ENCODE data around the gene DGKZ. TPM values are rescaled to one million over a fixed set of nuclear protein-coding genes. Genes with fewer than 3 reads are reported as not detected.

Gene DGKZ
- total and polyA plus RNA-seq, 10 of the 15 experiments (the other 5 are each of a cell fraction or from before 2014, with no cell fraction given), result 0.50 to 78.4 (median 39.5) TPM

DNA sequence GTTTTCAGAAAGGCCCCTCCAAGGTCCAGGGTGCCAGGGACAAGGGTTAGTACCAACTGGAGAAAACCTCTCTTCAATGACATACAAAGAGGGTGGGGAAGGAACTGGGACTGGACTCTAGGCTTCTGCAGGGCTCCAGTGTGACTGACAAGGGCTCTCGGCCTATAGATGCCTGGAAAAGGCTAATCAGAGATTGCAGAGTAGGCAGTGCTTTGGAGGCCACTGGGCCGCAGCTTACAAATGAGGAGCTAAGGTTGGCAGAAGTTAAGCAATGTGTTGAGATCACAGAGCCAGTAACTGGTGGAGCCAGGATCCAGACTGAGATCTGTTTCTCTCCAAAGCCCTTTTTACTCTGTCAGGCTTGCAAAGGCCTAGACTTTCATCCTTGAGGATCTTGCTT is 7.4 kb upstream of the DGKZ start (continued):
- TF ChIP-seq, protein P1, sequence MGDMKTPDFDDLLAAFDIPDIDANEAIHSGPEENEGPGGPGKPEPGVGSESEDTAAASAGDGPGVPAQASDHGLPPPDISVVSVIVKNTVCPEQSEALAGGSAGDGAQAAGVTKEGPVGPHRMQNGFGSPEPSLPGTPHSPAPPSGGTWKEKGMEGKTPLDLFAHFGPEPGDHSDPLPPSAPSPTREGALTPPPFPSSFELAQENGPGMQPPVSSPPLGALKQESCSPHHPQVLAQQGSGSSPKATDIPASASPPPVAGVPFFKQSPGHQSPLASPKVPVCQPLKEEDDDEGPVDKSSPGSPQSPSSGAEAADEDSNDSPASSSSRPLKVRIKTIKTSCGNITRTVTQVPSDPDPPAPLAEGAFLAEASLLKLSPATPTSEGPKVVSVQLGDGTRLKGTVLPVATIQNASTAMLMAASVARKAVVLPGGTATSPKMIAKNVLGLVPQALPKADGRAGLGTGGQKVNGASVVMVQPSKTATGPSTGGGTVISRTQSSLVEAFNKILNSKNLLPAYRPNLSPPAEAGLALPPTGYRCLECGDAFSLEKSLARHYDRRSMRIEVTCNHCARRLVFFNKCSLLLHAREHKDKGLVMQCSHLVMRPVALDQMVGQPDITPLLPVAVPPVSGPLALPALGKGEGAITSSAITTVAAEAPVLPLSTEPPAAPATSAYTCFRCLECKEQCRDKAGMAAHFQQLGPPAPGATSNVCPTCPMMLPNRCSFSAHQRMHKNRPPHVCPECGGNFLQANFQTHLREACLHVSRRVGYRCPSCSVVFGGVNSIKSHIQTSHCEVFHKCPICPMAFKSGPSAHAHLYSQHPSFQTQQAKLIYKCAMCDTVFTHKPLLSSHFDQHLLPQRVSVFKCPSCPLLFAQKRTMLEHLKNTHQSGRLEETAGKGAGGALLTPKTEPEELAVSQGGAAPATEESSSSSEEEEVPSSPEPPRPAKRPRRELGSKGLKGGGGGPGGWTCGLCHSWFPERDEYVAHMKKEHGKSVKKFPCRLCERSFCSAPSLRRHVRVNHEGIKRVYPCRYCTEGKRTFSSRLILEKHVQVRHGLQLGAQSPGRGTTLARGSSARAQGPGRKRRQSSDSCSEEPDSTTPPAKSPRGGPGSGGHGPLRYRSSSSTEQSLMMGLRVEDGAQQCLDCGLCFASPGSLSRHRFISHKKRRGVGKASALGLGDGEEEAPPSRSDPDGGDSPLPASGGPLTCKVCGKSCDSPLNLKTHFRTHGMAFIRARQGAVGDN (IDR thresholded peaks at IDR 0.05), result no peak
- TF ChIP-seq GATAD2B (conservative IDR thresholded peaks at IDR 0.05; ENCODE audit: low read depth) (no peak), TCF7 (IDR thresholded peaks at IDR 0.05; ENCODE audit: borderline replicate concordance) (no peak), TCF12 (IDR thresholded peaks at IDR 0.05; ENCODE audit: low read depth, low read length) (no peak)

DNA sequence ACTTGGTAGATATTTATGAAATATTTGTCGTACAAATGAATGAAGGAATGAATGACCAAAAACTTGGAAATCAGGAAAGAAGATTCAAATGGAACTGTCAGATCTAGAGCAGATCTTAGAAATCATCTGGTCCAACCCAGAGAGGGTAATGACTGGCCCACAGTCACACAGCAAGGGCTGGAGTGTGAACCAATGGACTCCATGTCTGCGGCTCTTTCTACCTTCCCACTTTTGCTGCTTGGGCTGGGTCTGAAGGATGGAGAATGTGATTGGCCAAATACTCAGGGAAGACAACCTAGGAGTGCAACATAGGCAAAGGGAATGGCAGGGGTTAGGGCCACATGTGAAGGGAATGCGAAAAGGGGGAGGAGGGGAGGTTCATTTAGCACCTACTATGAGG is 5.8 kb upstream of the DGKZ start:
- no TSS peak for BruUV-seq (replicated peaks)
- POLR2A ChIA-PET, result no interaction called here
- in situ Hi-C loops (cut with MboI), result no loop called here

More for the DNA sequence above, 5.8 kb upstream of the DGKZ start:
- no peak overlapping the region for H3K4me3 ChIP-seq
- no peaks in the 10 kb centered on the region for H3K9me3 ChIP-seq (replicated peaks; ENCODE audit: control insufficient read depth, insufficient read depth, low read length)
- 45% methylated on average over 3 of the region's 3 CpGs for WGBS (ENCODE audit: insufficient coverage, insufficient replicate concordance, low lambda C conversion rate, missing lambda C conversion rate)
- no peaks in the 10 kb centered on the region; the same call in 1 of the 2 replicates for H3K79me2 ChIP-seq (ENCODE audit: control insufficient read depth, insufficient read depth, low read length)
- H3K27me3 ChIP-seq (replicated peaks in 1 of 2; ENCODE audit: control insufficient read depth in 2 of 2, insufficient read depth in 2 of 2, low read length in 1 of 2), result no peaks in the 10 kb centered on the region; a peak in 2 of 4 replicates
- H3K36me3 ChIP-seq (ENCODE audit: control insufficient read depth in 2 of 2, insufficient read depth in 2 of 2, low read length in 1 of 2), result no peaks in the 10 kb centered on the region
- H3K9ac ChIP-seq (ENCODE audit: control insufficient read depth, insufficient read depth, low read length), result no peak overlapping the region
- no peak for TF ChIP-seq BMI1 (IDR thresholded peaks at IDR 0.05; ENCODE audit: borderline replicate concordance)
- TF ChIP-seq STAT1 (conservative IDR thresholded peaks at IDR 0.05), result no peak
- no peak for TF ChIP-seq HDAC6 (IDR thresholded peaks at IDR 0.05; ENCODE audit: unreplicated experiment)
- no peak for TF ChIP-seq SREBF2 (IDR thresholded peaks at IDR 0.05; ENCODE audit: low read length)
- no peak overlapping the region for H2AFZ ChIP-seq (ENCODE audit: control insufficient read depth, low read depth, low read length)
- ChIA-PET CTCF (interaction anchor here (0.9 to 2.3 kb wide), 3 partner anchors 10 to 103 kb away, joined by 3 to 6 read pairs (median 5); no protein-coding TSS in a partner anchor), RAD21 (ENCODE audit: unreplicated experiment) (no interaction called here), SMC1A (ENCODE audit: uncharacterized antibody, unreplicated experiment) (interaction anchor here (1.3 kb wide), 1 partner anchor 20 kb away, joined by 3 read pairs; no protein-coding TSS in a partner anchor)
- DNase-seq (ENCODE audit: low read depth, low spot score), result no peak
- H3K4me2 ChIP-seq (ENCODE audit: control insufficient read depth, insufficient read depth), result no peak overlapping the region
- H4K20me1 ChIP-seq (ENCODE audit: control insufficient read depth, insufficient read depth), result no peaks in the 10 kb centered on the region
- H3K27ac ChIP-seq (ENCODE audit: control insufficient read depth, insufficient read depth), result no peak overlapping the region
- intact Hi-C loops (cut with micrococcal nuclease; ENCODE audit: unreplicated experiment), result loop anchor here (10.0 kb wide), 1 partner anchor 217 kb away; the partner anchor contains the start of gene PHF21A
- no peak for ATAC-seq
- FAIRE-seq, result no peak
- H3K4me1 ChIP-seq (ENCODE audit: control insufficient read depth, insufficient read depth, low read length), result peaks cover 14% of the 10 kb centered on the region

Data from GM12878 (cell line).